GM12873 (cell line): ENCODE data around the gene TRIM49.
"Not testable (repeated sequence)": the region's sequence is repeated elsewhere in the genome, so short reads cannot be mapped to it uniquely, and the experiment has no call there.

Experiments
- CTCF ChIP-seq: IDR thresholded peaks from 2 replicates; pipeline ENCODE4 v1.5.1; 2012; ENCODE audit warnings: low read depth, mild to moderate bottlenecking, moderate library complexity, low read length, control low read depth; ENCODE audit not compliant: insufficient read depth; ENCODE audit errors: missing control alignments

TRIM49 gene

GRCh38 chr11:89808475-89808874, at the start of gene TRIM49:
Gene TRIM49, minus strand, starts transcription at chr11:89808575. Its CDS starts 4,106 bp downstream, at chr11:89804469.
- TF ChIP-seq CTCF, result not testable (repeated sequence)
